Cardiac fibroblast (primary cell): ENCODE measurements around the gene CHST15.

Source experiments
- DNase-seq, 2 donors: peaks; one replicate each; pipeline versions ENCODE4 v3.0.0 to v3.0.0-alpha.2; 2010; ENCODE audit warnings: low read depth in 2 of 2
- H3K4me3 ChIP-seq, 2 donors: replicated peaks in 1 of 2; 1 replicate in 1 of 2; 2 replicates in 1 of 2; pipeline ENCODE4 v1.5.1; 2011; ENCODE audit warnings: low read depth in 2 of 2, low read length in 2 of 2, mild to moderate bottlenecking in 2 of 2, moderate library complexity in 1 of 2
- TF ChIP-seq, protein P1 (sequence below): IDR thresholded peaks from one replicate; pipeline ENCODE4 v1.5.1; 2011; ENCODE audit warnings: low read depth, mild to moderate bottlenecking, low read length, inconsistent platforms

The CHST15 gene

DNA sequence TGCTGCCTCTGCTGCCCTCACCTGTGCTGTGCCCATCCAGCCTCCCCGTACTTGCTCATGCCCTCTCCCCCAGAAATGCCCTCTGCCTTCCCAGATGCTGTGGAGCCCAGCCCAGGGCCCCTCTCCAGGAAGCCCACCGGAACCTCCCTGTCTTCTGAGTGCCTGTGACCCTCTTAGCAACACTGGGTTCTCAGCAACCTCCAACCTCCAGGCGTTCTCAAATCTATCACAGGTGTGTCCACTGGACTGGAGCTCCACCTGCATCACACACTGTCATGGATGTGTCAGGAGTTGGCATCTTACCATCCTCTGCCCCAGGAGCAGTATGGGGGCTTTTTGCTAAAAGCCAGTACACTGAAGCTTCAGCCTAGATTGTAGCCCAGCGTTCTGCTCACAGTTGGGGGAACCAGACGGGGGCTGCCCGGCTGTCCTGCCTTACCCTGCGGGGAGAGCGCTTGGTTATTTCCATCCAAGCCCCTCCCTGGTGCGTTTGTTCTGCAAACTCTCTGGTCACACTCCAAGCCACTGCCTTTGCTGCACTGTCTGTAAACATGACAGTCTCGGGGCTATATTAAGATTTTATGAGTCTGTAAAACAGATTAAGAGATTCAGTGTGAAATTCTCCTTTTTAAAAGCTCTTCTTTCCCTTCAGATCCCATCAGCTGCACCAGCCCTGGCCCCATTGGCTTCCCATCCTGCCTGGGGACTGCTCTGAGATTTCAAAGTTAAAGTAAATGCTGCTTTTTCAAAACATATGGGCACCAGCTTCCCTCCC, 130.5 kb downstream of the CHST15 start:
- TF ChIP-seq, protein P1, sequence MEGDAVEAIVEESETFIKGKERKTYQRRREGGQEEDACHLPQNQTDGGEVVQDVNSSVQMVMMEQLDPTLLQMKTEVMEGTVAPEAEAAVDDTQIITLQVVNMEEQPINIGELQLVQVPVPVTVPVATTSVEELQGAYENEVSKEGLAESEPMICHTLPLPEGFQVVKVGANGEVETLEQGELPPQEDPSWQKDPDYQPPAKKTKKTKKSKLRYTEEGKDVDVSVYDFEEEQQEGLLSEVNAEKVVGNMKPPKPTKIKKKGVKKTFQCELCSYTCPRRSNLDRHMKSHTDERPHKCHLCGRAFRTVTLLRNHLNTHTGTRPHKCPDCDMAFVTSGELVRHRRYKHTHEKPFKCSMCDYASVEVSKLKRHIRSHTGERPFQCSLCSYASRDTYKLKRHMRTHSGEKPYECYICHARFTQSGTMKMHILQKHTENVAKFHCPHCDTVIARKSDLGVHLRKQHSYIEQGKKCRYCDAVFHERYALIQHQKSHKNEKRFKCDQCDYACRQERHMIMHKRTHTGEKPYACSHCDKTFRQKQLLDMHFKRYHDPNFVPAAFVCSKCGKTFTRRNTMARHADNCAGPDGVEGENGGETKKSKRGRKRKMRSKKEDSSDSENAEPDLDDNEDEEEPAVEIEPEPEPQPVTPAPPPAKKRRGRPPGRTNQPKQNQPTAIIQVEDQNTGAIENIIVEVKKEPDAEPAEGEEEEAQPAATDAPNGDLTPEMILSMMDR, result no peak
- no peak for DNase-seq
- H3K4me3 ChIP-seq, result no peak overlapping the region

DNA sequence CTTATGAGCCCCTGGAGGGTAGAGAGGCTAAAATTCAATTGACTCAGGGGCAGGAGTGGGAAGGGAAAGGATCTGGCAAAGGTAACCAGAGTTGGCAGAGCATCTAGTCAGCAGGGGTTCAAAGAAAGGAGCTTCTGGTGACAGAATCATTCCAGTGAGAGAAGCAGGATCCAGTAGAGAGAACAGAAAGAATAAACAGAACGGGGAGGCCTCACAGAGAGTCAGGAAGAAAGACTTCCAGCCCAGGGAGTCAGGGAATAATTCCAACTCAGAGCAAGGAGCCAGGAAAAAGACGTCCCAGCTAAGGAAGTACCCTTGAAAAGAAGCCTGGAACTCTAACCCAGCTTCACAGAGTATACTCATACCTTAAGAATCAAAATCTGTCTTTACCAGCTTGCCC, 135.2 kb downstream of the CHST15 start:
- H3K4me3 ChIP-seq, result no peak overlapping the region
- no peak for DNase-seq
- TF ChIP-seq, protein P1, result no peak
